Endothelial cell (in vitro differentiated cells): ENCODE measurements around the gene SKAP1. TPM values are rescaled to one million over a fixed set of nuclear protein-coding genes. Genes with fewer than 3 reads are reported as not detected.
"Not testable (repeated sequence)": the region's sequence is repeated elsewhere in the genome, so short reads cannot be mapped to it uniquely, and the experiment has no call there.

Experiments
- DNase-seq: peaks from one replicate; pipeline ENCODE4 v3.0.0; 2021; ENCODE audit warnings: low spot score
- H3K27ac Mint-ChIP-seq: one replicate; pipeline ENCODE4 v1.8.0; 2021; ENCODE audit warnings: mixed read lengths, inconsistent platforms; ENCODE audit not compliant: unreplicated experiment
- H3K27me3 Mint-ChIP-seq: one replicate; pipeline ENCODE4 v1.8.0; 2021; ENCODE audit warnings: mild to moderate bottlenecking, moderate library complexity, mixed read lengths, inconsistent platforms; ENCODE audit not compliant: unreplicated experiment
- H3K36me3 Mint-ChIP-seq: one replicate; pipeline ENCODE4 v1.8.0; 2021; ENCODE audit warnings: mild to moderate bottlenecking, low read depth, mixed read lengths, inconsistent platforms; ENCODE audit not compliant: unreplicated experiment
- H3K4me1 Mint-ChIP-seq: one replicate; pipeline ENCODE4 v1.8.0; 2021; ENCODE audit warnings: mild to moderate bottlenecking, mixed read lengths, inconsistent platforms; ENCODE audit not compliant: unreplicated experiment
- H3K4me3 Mint-ChIP-seq: one replicate; pipeline ENCODE4 v1.8.0; 2021; ENCODE audit warnings: mild to moderate bottlenecking, mixed read lengths, inconsistent platforms; ENCODE audit not compliant: unreplicated experiment
- H3K9me3 Mint-ChIP-seq: one replicate; pipeline ENCODE4 v1.8.0; 2021; ENCODE audit warnings: mixed read lengths, inconsistent platforms; ENCODE audit not compliant: unreplicated experiment
- total RNA-seq: library from RNA; stranded (reverse); fragmentation: NEBNext Ultra II Directional; extraction: Animal tissue kit (Norgen Biotek cat#: 25700); gene quantifications from one replicate; pipeline ENCODE4 v1.2.1, GENCODE V29; 2021; ENCODE audit not compliant: unreplicated experiment
- TF ChIP-seq, protein P1 (sequence below): fragments of 200-600 bp; sonication (generic); IDR thresholded peaks from one replicate; pipeline ENCODE4 v1.5.0; 2021; ENCODE audit warnings: antibody characterized with exemption; ENCODE audit not compliant: unreplicated experiment

The SKAP1 gene
- total RNA-seq, 1 donor from 2014 or later = 2.1 TPM

DNA sequence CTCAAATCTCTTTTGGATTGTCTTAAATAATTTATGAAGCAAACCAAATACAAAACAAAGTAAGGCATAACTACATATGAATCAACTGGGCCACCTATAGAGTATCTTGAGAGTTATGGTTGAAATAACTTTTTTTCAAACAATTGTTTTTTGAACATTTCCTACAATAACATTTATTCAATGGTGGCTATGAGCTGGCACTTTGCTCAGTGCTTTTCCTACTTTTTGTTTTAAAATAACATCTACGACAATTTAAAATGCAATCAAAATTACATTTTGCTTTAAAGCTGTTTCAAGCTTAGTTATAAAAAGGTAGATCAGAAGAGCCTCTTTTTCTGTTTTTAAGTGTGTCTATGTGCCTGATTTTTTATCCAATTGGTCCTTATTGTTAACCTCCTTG is 238.7 kb downstream of the SKAP1 start:
- H3K9me3 Mint-ChIP-seq = no peaks in the 10 kb centered on the region
- H3K36me3 Mint-ChIP-seq = no peaks in the 10 kb centered on the region
- no peaks in the 10 kb centered on the region for H3K27me3 Mint-ChIP-seq
- H3K27ac Mint-ChIP-seq = no peak overlapping the region
- H3K4me1 Mint-ChIP-seq = peaks cover 18% of the 10 kb centered on the region
- TF ChIP-seq, protein P1, sequence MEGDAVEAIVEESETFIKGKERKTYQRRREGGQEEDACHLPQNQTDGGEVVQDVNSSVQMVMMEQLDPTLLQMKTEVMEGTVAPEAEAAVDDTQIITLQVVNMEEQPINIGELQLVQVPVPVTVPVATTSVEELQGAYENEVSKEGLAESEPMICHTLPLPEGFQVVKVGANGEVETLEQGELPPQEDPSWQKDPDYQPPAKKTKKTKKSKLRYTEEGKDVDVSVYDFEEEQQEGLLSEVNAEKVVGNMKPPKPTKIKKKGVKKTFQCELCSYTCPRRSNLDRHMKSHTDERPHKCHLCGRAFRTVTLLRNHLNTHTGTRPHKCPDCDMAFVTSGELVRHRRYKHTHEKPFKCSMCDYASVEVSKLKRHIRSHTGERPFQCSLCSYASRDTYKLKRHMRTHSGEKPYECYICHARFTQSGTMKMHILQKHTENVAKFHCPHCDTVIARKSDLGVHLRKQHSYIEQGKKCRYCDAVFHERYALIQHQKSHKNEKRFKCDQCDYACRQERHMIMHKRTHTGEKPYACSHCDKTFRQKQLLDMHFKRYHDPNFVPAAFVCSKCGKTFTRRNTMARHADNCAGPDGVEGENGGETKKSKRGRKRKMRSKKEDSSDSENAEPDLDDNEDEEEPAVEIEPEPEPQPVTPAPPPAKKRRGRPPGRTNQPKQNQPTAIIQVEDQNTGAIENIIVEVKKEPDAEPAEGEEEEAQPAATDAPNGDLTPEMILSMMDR = no peak
- no peak for DNase-seq
- H3K4me3 Mint-ChIP-seq = no peak overlapping the region

DNA sequence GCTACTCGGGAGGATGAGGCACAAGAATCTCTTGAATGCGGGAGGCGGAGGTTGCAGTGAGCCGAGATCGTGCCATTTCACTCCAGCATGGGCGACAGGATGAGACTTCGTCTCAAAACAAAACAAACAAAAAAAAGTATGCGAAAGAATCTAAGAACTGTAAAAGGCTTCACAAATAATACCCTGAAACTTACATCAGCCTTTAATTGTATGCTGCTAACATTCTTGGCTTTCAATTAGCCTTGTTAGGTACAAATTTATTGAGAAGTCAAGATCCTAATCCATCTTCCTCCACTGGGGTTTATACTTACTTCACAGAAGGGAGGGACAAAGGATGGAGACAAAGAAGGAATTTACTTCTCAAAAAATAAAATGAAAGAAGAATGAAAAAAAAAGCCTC is 239.1 kb downstream of the SKAP1 start:
- H3K4me3 Mint-ChIP-seq = no peak overlapping the region
- no peak for DNase-seq
- H3K4me1 Mint-ChIP-seq = peaks cover 18% of the 10 kb centered on the region
- no peaks in the 10 kb centered on the region for H3K27me3 Mint-ChIP-seq
- H3K27ac Mint-ChIP-seq = no peak overlapping the region
- no peaks in the 10 kb centered on the region for H3K36me3 Mint-ChIP-seq
- TF ChIP-seq, protein P1 = no peak
- H3K9me3 Mint-ChIP-seq = no peaks in the 10 kb centered on the region

DNA sequence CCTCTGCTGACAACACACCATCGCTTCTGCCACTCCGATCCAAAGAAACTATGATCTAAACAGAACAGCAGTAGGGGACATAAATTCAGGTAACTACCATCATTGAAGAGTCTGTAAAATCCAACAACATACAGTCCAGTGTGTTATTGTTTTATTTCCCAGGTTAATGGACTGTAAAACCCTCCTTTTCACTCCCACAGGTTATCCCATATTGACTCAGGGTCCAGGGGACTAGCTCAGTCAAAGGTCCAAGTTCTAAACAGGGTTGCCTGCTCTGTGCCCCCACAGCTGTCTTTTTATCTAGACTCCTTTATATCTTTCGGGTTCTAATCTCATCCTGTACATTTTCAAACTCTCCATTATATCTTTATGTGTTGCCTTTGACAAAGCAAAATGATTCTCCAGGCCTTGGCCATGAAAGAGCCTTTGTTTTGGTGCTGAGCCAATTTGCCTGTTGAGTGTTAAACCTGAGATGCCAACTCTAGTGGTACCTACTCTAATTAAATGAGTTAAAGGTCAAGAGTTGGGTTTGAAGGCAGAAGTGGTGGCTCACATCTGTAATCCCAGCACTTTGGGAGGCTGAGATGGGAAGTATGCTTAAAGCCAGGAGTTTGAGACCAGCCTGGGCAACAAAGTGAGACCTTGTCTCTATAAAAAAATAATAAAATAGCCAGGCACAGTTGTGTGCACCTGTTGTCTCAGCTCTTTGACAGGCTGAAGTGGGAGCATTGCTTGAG is 242.0 kb downstream of the SKAP1 start:
- no peaks in the 10 kb centered on the region for H3K27me3 Mint-ChIP-seq
- peaks cover 1% of the 10 kb centered on the region for H3K4me1 Mint-ChIP-seq
- H3K27ac Mint-ChIP-seq = no peak overlapping the region
- H3K9me3 Mint-ChIP-seq = no peaks in the 10 kb centered on the region
- DNase-seq = no peak
- no peak overlapping the region for H3K4me3 Mint-ChIP-seq
- H3K36me3 Mint-ChIP-seq = no peaks in the 10 kb centered on the region
- TF ChIP-seq, protein P1 = no peak

DNA sequence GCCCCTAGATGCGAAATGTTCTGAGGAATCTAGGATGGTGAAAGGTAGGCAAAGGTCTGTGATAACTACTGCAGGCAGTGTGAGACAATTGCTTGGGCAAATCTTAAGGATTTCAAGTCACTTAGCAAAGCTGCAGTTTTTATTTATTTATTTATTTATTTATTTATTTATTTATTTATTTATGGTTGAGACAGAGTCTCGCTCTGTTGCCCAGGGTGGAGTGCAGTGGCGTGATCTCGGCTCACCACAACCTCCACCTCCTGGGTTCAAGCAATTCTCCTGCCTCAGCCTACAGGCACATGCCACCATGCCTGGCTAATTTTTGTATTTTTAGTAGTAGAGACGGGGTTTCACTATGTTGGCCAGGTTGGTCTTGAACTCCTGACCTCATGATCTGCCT is 243.7 kb downstream of the SKAP1 start:
- H3K27ac Mint-ChIP-seq, H3K9me3 Mint-ChIP-seq, H3K4me1 Mint-ChIP-seq, DNase-seq, H3K4me3 Mint-ChIP-seq, H3K36me3 Mint-ChIP-seq, H3K27me3 Mint-ChIP-seq: not testable (repeated sequence)

DNA sequence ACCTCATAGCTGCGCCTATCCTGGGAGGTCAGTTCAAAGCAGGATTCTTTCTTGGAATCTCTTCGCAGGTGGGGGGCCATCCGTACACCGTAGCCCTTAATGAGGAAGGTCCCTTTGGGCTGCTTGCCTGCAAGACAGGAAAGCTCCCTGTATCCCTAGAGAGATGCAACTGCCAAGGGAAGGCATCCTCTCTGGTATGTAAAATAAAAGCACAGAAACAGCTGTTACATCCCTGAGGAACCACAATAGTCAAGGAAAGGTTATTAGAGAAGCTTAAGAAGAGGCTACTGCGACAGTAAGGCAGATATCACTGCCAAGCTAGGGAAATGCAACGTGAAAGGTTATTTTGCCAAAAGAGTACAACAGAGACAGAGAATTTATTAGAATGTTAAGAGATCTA is 245.3 kb downstream of the SKAP1 start:
- no peaks in the 10 kb centered on the region for H3K36me3 Mint-ChIP-seq
- H3K27ac Mint-ChIP-seq = no peak overlapping the region
- H3K27me3 Mint-ChIP-seq = no peaks in the 10 kb centered on the region
- no peaks in the 10 kb centered on the region for H3K9me3 Mint-ChIP-seq
- TF ChIP-seq, protein P1 = no peak
- peaks cover 7% of the 10 kb centered on the region for H3K4me1 Mint-ChIP-seq
- no peak for DNase-seq
- H3K4me3 Mint-ChIP-seq = no peak overlapping the region
